ENCODE results near the gene ARMC5.
"Not testable (repeated sequence)": the region's sequence is repeated elsewhere in the genome, so short reads cannot be mapped to it uniquely, and the experiment has no call there.

- not testable (repeated sequence) for TF ChIP-seq CTCF, POLR2A (IDR thresholded peaks at IDR 0.05)
These were observed 13.4 kb upstream of the ARMC5 start for GRCh38 chr16:31445931-31446330.

All from body of pancreas (tissue), 4 donors.